NCI-H2029 (cell line): ENCODE results near the gene KIF26A.
"Not testable (repeated sequence)": the region's sequence is repeated elsewhere in the genome, so short reads cannot be mapped to it uniquely, and the experiment has no call there.

Experiments used
- DNase-seq: peaks from one replicate; lab custom pipeline; 2025; lab: John Stamatoyannopoulos, UW

The KIF26A gene

DNA sequence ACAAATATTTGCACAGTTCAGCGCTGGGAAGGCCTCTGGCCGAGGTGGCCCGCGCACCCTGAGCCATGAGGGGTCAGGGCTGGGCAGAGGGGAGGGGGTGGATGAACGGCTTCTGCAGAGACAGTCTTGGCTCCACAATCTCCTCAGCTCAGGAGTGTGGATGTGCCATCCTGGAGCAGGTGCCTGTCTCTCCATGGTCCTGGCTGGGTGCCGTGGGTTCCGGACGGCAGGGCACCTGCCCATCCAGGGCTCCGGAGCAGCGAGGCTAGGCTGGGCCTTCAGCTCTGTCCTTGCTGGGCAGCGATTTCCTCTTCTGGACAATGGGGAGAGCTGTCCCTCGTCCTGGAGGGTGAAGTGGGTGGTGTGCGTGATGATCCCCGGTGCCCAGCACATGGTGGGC lies 55.6 kb downstream of the KIF26A start:
- DNase-seq: no peak

GRCh38 chr14:104194716-104195115 lies 56.3 kb downstream of the KIF26A start:
- no peak for DNase-seq

GRCh38 chr14:104195361-104195760 lies 57.0 kb downstream of the KIF26A start:
- no peak for DNase-seq

GRCh38 chr14:104195878-104196277 lies 57.5 kb downstream of the KIF26A start:
- DNase-seq: no peak

DNA sequence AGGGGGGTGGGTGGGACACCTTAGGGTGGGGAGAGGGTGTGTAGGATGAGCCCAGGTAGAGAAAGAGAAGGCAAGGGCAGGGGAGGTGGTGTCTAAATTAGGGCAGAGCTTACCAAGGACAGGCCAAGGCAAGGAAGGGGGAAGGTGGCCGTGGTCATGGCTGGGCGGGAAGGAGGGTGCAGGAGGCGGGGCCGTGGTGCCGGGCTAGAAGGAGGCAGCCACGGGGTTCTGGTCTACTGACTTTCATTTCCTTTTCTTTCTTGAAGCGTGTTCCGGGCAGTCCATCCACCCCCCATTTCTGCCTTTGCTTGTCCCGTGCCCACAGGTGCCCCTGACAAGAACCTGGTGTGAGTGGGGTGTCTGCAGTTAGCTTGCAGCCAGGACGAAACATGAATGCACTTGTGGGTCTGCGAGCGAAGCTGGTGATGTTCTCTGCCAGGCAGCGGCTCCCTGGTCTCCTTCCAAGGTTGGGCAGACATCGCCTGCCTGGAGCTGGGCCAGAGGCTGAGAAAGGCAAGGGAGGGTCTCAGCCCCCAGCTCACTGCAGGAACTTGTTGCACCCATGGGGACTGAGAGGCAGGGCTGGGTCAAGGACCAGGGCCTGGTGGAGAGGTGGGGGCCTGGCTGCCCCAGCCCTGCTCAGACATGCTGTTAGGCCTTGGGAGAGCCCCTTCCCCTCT lies 58.2 kb downstream of the KIF26A start:
- no peak for DNase-seq

- DNase-seq: no peak
These were observed 59.3 kb downstream of the KIF26A start for GRCh38 chr14:104197449-104198247.

- no peak for DNase-seq
These were observed 61.0 kb downstream of the KIF26A start for GRCh38 chr14:104199266-104199895.

GRCh38 chr14:104200106-104200505 lies 61.7 kb downstream of the KIF26A start:
- DNase-seq: no peak

GRCh38 chr14:104200591-104200990 lies 62.2 kb downstream of the KIF26A start:
- no peak for DNase-seq

- no peak for DNase-seq
These were observed 62.7 kb downstream of the KIF26A start for GRCh38 chr14:104201063-104201462.

DNA sequence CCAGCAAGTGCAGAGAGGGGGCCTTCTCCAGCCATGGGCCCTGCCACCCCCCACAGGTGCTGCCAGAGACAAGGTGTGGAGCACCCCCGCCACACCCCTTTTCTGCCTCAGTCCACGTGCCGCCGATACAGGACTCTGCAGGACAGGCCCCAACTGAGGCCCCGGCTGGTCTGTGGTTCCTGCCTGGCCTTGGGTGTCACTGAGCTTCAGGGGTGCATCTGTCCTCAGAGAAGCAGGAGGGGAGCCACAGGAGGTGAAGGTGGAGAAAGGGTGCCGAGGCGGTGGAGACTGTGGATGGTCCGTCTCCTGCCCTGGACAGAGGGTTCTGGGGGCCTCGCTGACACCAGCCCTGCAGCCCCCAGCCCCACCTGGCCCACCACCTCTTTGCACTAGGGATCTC lies 63.1 kb downstream of the KIF26A start:
- DNase-seq: no peak

- DNase-seq: peak; percentile 79
These were observed 64.1 kb downstream of the KIF26A start for GRCh38 chr14:104202259-104203070.

GRCh38 chr14:104203071-104203425 lies 64.7 kb downstream of the KIF26A start:
- DNase-seq: no peak

GRCh38 chr14:104204660-104205149 lies 66.3 kb downstream of the KIF26A start:
- no peak for DNase-seq

DNA sequence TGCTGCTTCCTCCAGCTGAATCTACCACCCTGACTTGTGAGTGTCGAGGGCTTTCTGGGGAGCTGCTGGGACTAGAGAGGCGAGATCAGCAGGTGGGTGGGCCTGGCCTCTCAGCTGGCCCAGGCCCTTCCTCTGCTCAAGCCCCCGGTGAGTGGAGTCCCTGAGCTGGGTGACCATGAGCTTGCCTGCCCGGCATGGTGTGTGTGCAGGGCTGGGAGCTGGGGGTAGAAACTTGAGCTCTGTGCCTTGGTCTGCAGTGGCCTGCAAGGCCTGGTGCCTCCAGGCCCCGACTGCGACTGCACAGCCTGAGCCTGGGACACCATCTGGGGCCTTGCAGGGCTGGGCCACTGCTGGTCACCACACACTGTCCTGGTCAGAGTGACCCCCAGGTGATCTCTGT lies 67.4 kb downstream of the KIF26A start:
- no peak for DNase-seq

DNA sequence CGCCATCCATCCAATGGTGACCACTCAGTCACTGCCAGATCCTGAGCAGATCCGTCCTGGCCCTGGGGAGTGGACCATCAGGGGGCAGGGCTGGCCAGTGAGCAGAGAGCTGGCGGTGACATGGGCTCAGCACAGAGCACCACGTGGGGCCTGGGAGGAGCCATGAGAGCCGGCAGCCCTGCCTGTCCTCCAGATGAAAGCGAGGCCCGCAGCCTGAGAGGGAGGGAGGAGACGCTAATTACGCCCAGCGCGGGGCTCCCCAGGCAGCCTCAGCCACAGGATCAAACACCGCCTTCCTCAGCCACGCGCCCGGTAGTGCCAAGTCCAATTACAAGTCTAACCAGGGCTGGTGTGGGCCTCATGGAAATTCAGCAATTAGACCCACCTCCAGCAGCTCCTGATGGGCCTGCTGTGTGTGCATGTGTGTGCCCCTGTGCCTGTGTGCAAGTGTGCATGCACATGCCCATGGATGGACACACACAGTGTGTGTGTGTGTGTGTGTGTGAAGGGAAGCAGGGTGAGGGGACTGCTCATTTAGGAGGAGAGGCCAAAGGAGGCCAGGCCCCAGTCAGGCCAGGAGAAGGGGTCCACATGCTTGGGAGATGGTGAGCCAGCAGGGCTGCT lies 68.0 kb downstream of the KIF26A start:
- no peak for DNase-seq

DNA sequence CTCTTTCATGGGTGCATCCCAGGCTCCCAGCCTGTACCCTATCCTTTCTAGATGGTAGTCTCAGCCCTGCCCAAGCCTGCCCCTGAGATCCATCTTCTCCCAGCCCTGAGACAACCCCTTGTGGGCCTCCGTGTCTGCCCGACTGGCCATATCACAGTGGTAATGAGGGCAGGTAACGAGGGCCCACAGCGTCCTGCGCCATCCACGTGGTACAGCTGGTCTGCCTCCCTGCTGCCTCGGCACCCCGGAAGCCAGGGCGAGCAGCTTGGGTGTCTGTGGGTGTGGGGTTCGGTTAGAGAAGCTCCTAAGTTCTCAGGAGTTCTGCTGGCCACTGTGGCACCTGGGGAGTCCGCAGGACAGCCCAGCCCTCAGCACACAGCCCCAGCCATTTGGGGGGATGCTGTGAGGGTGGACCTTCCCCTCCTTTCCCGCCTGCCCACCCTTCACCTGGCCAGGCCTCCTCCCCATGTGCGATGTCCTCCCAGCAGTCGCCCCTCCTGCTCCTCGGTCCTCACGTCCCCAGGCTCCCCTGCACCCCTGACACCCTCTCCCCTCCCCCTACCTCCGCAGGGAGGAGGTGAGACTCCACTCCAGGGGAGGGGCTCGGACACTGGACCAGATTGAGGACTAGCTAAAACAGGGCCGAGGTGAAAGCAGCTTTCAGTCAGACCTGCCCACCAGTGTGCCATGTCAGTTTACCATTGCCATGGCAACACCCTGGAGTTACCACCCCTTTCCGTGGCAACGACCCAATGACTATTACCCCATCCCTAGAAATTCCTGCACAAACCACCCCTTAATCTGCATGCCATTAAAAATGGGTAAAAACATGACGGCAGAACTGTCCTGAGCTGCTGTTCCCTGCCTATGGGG lies 69.0 kb downstream of the KIF26A start:
- DNase-seq: no peak

- not testable (repeated sequence) for DNase-seq
These were observed 69.6 kb downstream of the KIF26A start for GRCh38 chr14:104208015-104208295.

DNA sequence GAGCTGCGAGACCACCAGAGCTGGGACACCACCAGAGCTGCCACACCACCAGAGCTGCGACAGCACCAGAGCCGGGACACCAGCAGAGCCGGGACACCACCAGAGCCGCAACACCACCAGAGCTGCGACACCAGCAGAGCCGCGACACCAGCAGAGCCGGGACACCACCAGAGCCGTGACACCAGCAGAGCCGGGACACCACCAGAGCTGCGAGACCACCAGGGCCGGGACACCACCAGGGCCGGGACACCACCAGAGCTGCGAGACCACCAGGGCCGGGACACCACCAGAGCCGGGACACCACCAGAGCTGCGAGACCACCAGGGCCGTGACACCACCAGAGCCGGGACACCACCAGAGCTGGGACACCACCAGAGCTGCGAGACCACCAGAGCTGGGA lies 69.9 kb downstream of the KIF26A start:
- DNase-seq: not testable (repeated sequence)

- DNase-seq: not testable (repeated sequence)
These were observed 70.7 kb downstream of the KIF26A start for GRCh38 chr14:104209071-104209470.
